HG03432 (cell line): Measurements from ENCODE around the gene ELAVL2.
A peak's percentile ranks its signal among the peaks of the same experiment; 100 is the strongest.

Source experiments
- ATAC-seq: cut with Tn5 transposase; IDR thresholded peaks from one replicate; pipeline ENCODE4 v1.9.1; 2021; ENCODE audit warnings: mild to moderate bottlenecking, moderate library complexity; ENCODE audit not compliant: unreplicated experiment

ELAVL2 gene

DNA sequence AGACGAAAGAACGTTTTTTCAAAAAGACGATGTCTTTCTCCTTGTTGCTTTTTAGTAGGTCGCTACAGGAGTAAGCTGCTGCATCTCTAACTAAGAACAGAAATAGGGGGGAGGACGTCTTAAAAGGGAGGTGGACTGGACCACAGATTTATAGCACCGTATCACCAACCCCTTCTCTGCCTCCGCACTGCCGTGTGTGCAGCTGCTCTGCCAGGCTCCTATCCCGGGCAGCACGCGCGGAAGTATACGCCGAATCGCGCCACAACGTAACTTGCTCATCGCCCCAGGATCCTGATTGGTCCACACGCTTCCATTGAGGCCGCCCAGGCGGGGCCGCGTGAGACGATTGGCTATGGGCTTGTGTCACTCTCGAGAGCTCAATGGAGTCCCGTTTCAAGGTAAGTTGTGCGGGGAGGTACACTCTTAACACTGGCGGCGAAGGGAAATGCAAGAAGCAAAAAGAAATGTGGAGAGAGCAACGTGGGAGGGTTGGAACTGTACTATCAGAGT, at the start of gene ELAVL2:
TSS of gene ELAVL2 (minus strand) at position 121 of the 510 bp plus-strand sequence. CDS start 64,006 bp downstream, outside the sequence.
- peak; percentile 96 for ATAC-seq

- ATAC-seq, result no peak
Observed at GRCh38 chr9:23858234-23858633, 32.2 kb upstream of the ELAVL2 start.

GRCh38 chr9:23855873-23856604, 30.0 kb upstream of the ELAVL2 start:
- no peak for ATAC-seq

DNA sequence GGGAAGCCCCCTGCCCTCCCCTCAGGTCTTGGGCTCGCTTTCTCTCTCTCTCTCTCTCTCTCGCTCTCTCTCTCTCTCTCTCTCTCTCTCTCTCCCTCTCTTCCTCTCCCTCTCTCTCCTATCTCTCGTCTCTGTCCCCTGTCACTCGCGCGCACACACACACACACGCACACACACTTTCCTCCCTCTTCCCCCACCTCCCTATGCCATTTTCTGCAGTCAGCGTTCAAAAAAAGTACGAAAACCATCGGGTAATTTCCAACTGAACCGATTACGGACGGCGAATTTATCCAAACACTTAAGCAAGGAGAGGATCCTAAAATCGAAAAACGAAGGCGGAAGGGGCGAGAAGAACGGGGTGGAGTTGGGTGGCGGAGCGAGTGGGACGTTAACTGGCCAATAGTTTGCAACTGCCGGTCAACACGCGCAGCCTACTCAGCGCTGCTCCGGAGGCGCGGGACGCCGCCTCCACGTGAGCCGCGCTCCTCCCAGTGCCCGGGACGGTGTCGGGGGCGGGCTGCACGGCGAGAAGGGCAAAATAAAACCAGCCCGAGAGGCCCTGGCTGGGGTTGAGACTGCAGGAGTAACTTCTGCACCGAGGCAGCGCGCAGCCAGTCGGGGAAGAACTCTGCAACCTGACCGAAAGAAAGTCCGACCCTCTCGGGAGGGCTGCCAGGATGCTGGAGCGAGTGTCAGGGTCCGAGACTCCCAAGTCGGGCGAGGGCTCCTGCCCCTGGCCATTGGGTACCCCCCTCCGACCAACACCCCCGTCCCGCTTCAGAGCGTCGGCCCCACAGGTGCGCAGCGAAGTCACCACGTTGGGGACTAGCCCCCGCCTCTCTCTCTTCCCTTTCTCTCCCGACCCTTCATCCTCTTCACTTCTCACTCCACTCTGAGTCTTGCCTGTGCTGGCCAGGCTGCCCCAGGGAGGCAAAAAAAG, 24.9 kb upstream of the ELAVL2 start:
- no peak for ATAC-seq

DNA sequence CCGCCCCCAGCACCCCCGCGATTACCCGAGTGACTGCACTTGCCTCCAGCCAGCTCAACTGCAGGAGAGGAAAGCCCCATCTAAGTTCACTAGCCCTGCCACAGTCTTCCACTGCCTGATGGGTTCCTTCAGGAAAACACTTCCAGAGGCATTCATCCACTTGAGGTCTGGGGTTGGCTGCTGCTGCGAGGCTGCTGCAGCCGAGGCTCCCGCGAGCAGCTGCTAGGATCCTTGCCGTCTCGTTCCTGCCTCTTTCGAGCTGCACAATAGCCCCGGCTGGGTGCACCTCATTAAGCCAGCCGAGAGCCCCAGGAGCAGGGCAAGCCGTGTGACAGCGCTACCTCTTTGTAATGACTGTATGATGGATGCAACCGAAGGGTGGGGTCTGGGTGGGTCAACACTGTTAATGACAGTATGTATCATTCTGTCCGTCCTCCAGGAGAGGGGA, 24.2 kb upstream of the ELAVL2 start:
- ATAC-seq, result no peak

DNA sequence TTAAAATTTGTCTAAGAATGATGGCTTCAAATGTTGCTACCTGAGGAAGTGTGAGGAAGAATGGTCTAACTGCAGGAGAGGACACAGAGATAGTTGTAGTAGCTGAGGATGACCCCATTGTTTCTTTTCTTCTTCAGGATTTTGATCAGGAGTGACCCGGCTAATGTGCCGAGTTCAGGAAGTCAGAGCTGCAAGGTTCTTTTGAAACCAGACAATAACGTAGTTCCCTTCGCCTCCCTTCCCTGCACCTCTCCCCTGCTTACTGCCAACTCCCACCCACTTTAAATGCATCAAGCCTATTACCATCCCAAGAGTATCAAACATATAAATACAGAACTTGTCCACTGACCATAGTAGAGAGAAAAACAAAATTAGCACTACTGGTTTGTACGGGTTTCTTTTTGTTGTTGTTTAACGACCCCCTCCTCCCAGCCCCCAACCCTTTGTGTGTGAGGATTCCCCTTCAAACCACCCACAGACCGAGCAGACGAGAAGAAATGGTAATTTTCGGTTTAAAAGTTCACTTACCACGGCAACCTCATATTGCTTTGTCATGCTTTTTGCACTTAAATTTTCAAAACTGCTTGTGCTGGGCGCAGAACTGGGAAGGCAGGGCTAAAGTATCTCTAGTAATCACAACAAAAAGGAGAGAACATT, 23.5 kb upstream of the ELAVL2 start:
- no peak for ATAC-seq

- no peak for ATAC-seq
Observed at GRCh38 chr9:23842565-23843129, 16.6 kb upstream of the ELAVL2 start.

DNA sequence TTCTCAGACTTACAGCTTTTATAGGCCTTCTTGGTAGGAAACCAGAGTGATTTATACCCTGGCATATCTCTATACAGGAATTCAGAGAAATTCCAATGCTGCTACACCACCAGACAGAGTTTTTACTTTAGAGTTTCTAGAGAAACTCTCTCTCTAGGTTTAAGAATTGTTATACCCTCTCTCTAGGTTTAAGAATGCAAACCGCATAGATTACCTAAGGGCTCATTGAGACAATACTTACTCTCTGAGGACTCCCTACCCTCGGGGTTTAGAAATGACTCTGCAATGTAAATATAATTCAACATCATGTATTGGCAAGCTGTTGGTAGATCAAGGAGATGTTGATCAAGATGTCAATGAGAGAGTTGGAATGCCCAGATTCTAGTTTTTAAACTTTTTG, 15.3 kb upstream of the ELAVL2 start:
- no peak for ATAC-seq

GRCh38 chr9:23837038-23837437, 11.0 kb upstream of the ELAVL2 start:
- no peak for ATAC-seq

GRCh38 chr9:23830929-23831730, 5.1 kb upstream of the ELAVL2 start:
- no peak for ATAC-seq

DNA sequence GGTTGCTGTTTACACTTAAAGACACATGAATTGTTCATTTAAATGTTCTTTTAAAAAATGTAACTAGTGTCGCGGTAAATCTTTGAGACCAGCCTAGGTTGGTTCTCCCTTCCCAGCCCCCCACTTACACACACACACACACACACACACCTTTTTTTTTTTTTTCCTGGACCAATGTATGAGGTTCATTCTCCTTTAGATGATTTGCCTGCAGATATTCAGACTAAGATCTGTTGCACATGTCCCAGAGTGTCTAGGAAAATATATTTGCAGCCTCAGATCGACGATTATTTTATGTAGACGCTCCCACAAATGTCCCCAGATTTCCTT, 4.4 kb upstream of the ELAVL2 start:
- ATAC-seq, result no peak

DNA sequence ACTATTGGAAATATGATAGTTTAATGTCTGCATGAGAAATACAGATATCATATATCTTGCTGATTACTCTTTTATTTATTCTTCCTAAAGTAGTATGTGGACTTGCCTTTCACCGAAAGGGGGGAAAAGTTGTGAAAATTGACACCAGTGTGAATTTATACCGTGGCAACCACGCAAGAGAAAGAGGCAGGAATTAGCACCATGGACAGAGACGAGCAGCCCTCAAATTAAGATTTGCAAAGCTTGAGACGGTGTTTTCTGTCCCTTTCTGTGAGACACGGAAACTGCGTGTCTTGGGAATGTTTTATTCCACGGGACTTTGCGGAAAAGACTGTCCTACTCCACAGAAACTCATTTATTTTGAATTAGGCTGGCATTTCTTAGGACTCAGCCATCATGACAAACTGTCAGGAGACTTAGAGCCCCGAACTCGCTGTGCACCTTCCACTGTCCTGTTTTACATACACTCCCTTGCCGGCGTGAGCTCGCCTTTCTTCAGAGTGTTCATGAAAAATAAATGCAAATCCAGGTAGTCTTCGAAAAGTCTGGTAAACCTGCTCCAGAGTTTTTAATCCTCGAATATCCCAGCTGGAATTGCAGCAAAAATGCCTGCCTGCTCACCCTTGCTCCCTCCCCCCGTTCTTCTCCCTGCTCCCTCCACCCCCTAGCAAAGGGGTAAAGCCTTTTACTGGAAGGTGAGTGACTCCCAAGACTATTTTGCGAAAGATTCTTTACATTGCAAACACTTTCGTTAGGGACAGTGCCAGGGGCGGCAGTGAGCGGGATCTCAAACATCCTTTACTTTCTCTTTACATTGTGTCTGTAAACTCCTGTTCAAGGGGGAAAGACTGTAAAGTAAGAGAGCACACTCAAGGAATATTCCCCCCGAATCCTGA, 3.8 kb upstream of the ELAVL2 start:
- ATAC-seq, result no peak

DNA sequence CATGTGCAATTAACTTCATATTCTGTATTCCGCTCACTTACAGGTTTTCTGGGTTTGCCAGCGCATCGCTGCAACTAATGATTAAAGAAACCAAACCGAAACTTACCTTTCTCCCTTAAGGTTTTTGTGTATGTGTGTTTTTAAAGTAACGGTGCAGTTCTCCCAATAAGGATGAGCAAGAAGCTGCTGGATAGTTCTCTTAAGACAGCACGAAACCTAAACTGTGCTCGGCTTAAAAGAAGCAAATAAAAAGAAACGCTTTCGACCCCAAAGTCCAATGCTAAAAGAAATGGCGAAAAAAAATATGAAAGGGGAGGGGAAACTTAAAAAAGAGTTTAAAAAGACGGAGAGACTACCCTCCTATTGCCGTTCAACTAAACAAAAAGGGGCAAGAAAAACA, 340 bp downstream of the ELAVL2 start:
- ATAC-seq, result no peak

- ATAC-seq, result no peak
Observed at GRCh38 chr9:23824830-23825591, 1.0 kb downstream of the ELAVL2 start.

- no peak for ATAC-seq
Observed at GRCh38 chr9:23823986-23824829, 1.8 kb downstream of the ELAVL2 start.

- ATAC-seq, result no peak
Observed at GRCh38 chr9:23823269-23823668, 2.8 kb downstream of the ELAVL2 start.
